Measurements from ENCODE around the gene MYO6. TPM values are rescaled to one million over a fixed set of nuclear protein-coding genes. Genes with fewer than 3 reads are reported as not detected.

MYO6 gene
- total RNA-seq, 1 experiment from 2014 or later: 46.9 TPM

DNA sequence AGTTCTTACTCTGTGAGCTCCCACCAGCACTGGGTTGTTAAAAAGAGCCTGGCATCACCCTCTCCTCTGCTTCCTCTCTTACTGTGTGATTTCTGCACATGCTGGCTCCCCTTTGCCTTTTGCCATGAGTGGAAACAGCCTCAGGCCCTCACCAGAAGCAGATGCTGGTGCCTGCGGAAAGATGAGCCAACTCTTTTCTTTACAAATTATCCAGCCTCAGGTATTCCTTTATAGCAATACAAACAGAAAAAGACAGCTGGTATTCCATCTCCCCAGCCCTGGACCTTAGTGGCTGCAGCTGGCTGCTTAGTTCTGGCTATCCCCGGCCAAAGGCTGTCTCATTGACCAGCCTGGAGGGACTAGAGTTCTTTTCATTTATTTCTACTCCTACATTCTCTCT lies 194.3 kb downstream of the MYO6 start:
- H3K23ac ChIP-seq (ENCODE audit: insufficient read length, low read depth, low read length): no peak overlapping the region
- H3K4me2 ChIP-seq (ENCODE audit: insufficient read depth, insufficient read length, low read length): no peak overlapping the region
- WGBS (ENCODE audit: extremely low coverage, insufficient read length, low lambda C conversion rate): no CpG with 5 or more reads among the region's 2 CpGs

More for the DNA sequence above, 194.3 kb downstream of the MYO6 start:
- Histone ChIP-seq H2BK12ac (ENCODE audit: insufficient read length, low read depth, low read length) (no peak overlapping the region), H3K79me2 (ENCODE audit: insufficient read depth, low read length) (no peaks in the 10 kb centered on the region), H3K27me3 (ENCODE audit: insufficient read depth, low read length) (no peaks in the 10 kb centered on the region), H2BK5ac (ENCODE audit: insufficient read length, low read length) (no peak overlapping the region), H3K9me3 (ENCODE audit: control insufficient read depth, low read depth, low read length) (no peaks in the 10 kb centered on the region), H4K5ac (ENCODE audit: insufficient read length, low read depth, low read length) (no peak overlapping the region), H3K4me1 (ENCODE audit: insufficient read depth, low read length) (0 out of 2 replicates have a peak, but pooled peaks cover 2% of the 10 kb centered on the region), H3K4ac (ENCODE audit: low read depth, low read length) (no peak overlapping the region), H3K14ac (ENCODE audit: insufficient read depth, low read length) (no peak overlapping the region), H4K8ac (replicated peaks; ENCODE audit: insufficient read length, low read depth, low read length) (no peak overlapping the region), H3T11ph (ENCODE audit: low read length) (no peak overlapping the region), H3K79me1 (ENCODE audit: insufficient read depth, low read depth, low read length, poor library complexity, severe bottlenecking) (no peaks in the 10 kb centered on the region), H2BK15ac (ENCODE audit: low read depth, low read length) (no peak overlapping the region), H3K56ac (ENCODE audit: insufficient read length, low read depth, low read length) (no peak overlapping the region), H2BK20ac (ENCODE audit: low read depth, low read length, poor library complexity, severe bottlenecking) (no peak overlapping the region), H3K23me2 (ENCODE audit: insufficient read length, low read depth, low read length, poor library complexity, severe bottlenecking) (no peaks in the 10 kb centered on the region), H3K27ac (ENCODE audit: insufficient read length, low read depth, low read length) (no peak overlapping the region), H2BK120ac (ENCODE audit: low read depth, low read length, poor library complexity, severe bottlenecking) (no peak overlapping the region), H4K20me1 (ENCODE audit: control insufficient read depth, insufficient read depth, insufficient read length) (no peaks in the 10 kb centered on the region), H2AFZ (ENCODE audit: low read length) (no peak overlapping the region), H2AK5ac (ENCODE audit: insufficient read length, low read length) (no peak overlapping the region), H3K9ac (ENCODE audit: extremely low read depth, insufficient read length, low read length) (no peak overlapping the region), H4K91ac (ENCODE audit: insufficient read length, low read depth, low read length) (no peak overlapping the region), H3K18ac (ENCODE audit: insufficient read length, low read depth, low read length) (no peak overlapping the region)
- Mint-ChIP-seq H3K27ac (no peak overlapping the region), H3K9me3 (peaks cover 0 to 6% of the 10 kb centered on the region in 2 experiments; a peak in 2 of 5 replicates), H3K4me1 (peaks cover 12% of the 10 kb centered on the region in 2 experiments), H3K27me3 (ENCODE audit: low read depth) (peaks cover 36% of the 10 kb centered on the region), H3K36me3 (ENCODE audit: insufficient read depth in 1 of 3, low read depth in 3 of 3) (no peaks in the 10 kb centered on the region), H3K4me3 (no peak overlapping the region)
- TF ChIP-seq, protein P1, sequence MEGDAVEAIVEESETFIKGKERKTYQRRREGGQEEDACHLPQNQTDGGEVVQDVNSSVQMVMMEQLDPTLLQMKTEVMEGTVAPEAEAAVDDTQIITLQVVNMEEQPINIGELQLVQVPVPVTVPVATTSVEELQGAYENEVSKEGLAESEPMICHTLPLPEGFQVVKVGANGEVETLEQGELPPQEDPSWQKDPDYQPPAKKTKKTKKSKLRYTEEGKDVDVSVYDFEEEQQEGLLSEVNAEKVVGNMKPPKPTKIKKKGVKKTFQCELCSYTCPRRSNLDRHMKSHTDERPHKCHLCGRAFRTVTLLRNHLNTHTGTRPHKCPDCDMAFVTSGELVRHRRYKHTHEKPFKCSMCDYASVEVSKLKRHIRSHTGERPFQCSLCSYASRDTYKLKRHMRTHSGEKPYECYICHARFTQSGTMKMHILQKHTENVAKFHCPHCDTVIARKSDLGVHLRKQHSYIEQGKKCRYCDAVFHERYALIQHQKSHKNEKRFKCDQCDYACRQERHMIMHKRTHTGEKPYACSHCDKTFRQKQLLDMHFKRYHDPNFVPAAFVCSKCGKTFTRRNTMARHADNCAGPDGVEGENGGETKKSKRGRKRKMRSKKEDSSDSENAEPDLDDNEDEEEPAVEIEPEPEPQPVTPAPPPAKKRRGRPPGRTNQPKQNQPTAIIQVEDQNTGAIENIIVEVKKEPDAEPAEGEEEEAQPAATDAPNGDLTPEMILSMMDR (conservative IDR thresholded peaks at IDR 0.05): no peak
- DNase-seq: no peak

Data from H9 (cell line).